HG03457 (cell line): ENCODE results near the gene RANGRF.

Experiments
- ATAC-seq: cut with Tn5 transposase; IDR thresholded peaks from one replicate; pipeline ENCODE4 v1.9.1; 2021; ENCODE audit warnings: moderate number of reproducible peaks; ENCODE audit not compliant: unreplicated experiment

RANGRF gene

GRCh38 chr17:8312726-8313600, 24.5 kb downstream of the RANGRF start:
- no peak for ATAC-seq

DNA sequence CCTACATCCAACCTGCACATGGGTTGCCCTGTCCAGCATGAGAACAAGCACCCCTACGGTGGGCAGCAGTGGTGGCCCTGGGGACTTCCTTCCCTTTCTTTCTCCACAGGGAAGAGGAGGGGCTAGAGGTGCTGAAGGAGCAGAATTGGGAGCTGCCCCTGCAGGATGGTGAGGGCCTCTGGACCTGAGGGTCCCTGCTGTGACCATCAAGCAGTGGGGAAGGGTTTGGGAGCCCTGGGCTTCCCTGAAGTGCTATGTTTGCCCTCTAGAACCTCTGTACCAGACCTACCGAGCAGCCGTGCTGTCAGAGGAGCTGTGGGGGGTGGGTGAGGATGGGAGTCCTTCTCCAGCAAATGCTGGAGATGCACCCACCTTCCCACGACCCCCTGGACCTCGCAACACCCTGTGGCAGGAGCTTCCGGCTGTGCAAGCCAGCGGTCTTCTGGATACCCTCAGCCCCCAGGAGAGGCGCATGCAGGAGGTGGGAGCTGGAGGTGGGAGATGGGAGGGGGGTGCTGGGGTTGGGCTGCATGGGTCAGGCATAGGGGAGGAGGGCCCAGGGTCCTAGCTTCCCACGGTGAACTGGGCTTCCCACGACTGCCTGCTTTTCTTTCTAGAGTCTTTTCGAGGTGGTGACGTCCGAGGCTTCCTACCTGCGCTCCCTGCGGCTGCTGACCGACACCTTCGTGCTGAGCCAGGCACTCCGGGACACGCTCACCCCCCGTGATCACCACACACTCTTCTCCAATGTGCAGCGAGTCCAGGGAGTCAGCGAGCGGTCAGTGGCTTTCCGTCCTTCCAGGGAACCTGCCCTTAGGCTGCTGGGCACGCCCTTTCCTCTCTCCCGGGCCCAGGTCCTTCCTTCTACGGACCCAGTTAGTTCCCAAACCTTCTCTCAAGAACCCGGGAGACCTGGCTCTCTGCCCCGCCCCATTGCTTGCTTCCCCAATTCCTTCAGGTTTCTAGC, 26.6 kb downstream of the RANGRF start:
- no peak for ATAC-seq

DNA sequence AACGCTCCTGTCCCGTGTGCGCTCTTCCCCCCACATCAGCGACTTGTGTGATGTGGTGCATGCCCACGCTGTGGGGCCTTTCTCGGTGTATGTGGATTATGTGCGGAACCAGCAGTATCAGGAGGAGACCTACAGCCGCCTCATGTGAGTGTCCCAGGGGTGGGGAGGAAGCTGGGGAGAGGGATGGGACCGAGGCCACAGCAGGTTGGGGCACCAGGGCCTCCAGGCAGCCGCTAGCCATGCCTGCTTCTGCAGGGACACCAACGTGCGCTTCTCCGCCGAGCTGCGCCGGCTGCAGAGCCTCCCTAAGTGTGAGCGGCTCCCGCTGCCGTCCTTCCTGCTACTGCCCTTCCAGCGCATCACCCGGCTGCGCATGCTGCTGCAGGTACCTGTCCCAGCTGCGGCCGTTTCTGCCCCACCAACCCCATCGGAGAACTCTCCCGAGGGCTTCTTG, 27.3 kb downstream of the RANGRF start:
- ATAC-seq, result no peak

DNA sequence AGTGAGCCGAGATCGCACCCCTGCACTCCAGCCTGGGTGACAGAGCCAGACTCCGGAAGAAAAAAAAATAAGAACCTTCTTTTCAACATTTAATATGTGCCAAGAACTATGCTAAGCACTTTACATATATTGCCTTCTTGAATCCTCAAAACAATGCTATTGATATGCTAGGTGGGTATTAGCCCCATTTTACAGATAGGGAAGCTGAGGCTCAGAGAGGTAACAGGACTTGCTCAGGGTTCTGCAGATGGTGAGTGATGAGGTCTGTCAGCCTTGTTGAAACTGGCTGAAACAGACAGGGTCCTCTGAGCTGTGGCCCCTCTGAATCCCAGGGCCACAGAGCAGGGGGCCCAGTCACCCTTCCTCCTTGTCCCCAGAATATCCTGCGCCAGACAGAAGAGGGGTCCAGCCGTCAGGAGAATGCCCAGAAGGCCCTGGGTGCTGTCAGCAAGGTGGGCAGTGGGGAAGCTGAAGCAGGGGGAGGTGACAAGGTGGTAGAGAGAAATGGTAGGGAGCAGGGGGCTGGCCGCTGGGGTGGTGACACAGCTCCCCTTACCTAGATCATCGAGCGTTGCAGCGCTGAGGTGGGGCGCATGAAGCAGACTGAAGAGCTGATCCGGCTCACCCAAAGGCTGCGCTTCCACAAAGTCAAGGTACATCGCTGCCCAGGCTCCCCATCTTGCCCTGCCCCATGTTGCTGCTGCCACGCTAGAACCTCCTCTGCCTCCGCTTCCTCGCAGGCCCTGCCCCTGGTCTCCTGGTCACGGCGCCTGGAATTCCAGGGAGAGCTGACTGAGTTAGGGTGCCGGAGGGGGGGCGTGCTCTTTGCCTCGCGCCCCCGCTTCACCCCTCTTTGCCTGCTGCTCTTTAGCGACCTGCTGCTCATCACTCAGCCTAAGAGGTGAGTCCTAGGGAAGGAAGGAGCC, 29.8 kb downstream of the RANGRF start:
- ATAC-seq, result no peak

GRCh38 chr17:8320262-8320661, 31.8 kb downstream of the RANGRF start:
- no peak for ATAC-seq

DNA sequence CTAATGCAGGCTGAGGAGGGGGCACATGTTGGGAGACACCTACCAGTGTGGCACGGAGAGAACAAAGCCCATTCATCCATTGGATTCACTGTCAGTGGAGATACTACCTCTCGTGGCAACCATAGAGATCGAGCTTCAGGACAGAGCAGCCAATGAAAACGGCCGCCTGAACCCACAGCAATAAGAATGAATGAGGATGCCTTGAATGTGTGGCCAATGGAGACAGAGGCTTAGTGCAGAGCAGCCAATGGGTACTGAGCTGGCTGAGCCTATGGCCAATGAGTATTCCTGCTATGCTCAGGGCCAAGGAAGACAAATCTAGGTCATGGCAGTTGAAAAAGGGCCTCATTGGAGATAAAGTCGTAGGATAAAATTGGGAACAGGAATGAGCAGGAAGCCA, 32.5 kb downstream of the RANGRF start:
- no peak for ATAC-seq

DNA sequence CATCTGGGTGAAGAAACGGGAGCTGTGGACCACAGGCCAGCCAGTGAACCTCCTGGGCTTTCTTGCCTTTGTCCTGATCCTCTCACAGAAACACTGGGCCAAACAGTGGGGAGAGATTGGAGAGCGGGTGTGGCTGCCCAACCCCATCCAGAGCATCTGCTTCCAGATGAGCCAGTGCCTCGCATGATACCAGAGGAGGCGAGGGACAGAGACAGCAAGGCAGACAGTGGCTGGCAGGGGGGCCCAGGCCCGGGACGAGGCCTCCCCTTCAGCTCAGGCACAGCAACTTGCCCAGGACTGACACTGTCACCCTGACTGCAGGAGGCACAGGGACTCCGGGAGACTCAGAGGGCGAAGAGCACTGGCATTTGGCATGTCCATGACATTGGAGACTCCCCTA, 33.6 kb downstream of the RANGRF start:
- ATAC-seq, result no peak

DNA sequence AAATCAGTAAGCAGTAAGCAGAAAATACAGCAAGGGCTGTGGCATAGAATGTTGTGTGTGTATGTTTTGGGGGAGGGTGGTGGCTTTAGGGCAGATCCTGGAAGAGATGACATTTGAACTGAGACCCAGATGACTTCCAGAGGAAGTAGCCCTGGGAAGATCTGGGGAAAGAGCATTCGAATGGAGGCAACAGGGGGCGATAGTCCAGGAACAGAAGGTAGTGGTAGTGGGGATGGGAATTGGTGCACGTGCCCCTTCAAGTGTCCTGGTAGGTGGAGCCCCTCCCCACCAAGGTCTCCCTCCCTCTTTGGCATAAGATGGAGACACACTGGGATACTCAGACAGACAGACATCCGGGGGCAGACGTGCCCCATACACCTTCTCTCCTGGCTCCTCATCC, 35.7 kb downstream of the RANGRF start:
- ATAC-seq, result no peak

DNA sequence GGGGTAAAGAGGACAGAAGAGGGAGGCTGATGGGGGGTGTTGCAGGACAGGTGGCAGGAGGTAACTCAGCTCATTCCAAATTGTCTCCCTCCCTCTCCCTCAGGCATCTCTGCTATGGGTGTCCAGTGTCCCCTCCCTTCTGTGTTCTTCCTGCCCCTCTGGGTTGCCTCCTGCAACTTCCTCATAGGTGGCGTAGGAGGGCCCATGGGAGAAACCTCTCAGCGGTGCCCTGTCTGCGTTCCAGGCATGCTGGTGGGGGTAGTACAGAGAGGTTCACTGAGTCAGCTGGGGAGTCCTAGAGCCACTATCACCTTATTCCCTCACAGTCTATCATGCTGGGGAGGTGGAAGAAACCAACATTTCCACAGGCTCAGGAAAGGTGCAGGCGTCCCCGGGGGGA, 36.5 kb downstream of the RANGRF start:
- no peak for ATAC-seq

DNA sequence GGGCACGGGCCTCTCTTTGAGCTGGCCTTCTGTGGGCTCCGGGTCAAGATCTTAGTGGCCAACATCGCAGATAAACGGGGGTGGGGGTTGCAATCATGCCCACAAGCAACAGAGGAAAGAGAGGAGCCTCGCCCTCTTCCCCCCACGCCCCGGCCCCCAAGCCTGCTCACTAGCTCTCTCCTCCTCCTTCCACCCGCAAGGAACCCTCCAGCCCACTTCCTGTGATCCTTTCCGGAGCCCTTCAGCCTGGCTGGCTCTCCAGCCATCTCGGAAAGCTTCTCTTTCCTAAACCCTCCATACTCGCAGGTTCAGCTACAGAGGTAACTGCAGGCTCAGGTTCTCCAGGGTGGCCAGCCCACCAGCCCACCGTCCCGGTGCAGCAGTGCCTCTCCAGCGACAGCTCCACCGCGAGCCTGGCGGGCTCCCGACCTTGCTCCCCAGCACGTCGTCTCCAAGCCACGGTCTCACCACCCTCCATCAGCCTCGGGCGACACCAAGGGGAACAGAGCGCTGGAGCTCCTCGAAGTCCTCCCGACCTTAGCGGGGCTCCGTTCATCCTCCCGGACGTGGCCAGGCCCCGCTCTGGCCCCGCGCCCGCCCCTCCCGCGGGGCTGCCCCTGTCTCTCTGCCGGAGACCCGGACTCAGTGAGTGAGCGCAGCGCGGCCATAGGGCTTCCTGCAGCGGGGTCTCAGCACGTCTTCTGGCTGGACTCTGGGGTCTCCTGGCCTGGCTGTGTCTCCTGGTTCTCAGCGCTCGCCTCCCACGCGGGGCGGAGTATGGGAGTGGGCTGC, 38.2 kb downstream of the RANGRF start:
- no peak for ATAC-seq

DNA sequence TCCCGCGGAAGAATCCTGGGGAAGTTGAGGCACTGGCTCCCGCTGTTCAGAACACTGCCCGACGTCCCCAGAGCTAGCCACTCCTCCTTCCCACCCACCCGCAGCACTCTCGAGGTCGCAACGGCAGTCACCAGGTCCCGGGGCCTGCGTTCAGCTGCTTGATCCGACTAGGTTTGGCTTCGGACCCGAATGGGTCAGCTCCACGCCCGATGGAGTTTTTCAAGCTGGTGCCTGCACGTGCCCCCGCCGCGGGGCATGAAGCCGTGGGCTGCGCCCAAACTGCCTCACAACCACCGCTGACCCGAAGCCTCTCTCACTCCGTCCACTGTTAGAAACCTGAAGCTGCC, 38.8 kb downstream of the RANGRF start:
- ATAC-seq, result no peak

DNA sequence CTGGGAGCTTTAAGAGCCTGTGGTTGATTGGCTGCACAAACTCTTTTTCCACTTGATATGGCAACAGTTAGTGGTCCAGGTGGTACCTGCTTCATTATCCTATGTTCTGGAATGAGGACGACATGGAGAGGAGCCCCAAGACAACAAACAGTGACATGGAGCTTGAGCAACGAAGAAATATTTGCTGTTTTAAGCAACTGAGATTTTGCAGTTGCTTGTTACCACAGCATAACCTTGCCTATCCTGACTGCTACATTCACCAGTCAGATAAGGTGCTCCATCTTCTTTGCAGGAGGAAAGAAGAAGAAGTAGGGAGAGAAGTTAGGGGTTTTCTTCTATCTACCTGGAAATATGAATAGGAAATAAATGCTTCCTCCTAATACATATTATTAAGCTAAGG, 43.7 kb downstream of the RANGRF start:
- ATAC-seq, result no peak

- no peak for ATAC-seq
Observed at GRCh38 chr17:8332688-8333087, 44.2 kb downstream of the RANGRF start.

GRCh38 chr17:8333281-8333680, 44.8 kb downstream of the RANGRF start:
- ATAC-seq, result no peak

GRCh38 chr17:8337802-8338752, 49.6 kb downstream of the RANGRF start:
- ATAC-seq, result no peak

DNA sequence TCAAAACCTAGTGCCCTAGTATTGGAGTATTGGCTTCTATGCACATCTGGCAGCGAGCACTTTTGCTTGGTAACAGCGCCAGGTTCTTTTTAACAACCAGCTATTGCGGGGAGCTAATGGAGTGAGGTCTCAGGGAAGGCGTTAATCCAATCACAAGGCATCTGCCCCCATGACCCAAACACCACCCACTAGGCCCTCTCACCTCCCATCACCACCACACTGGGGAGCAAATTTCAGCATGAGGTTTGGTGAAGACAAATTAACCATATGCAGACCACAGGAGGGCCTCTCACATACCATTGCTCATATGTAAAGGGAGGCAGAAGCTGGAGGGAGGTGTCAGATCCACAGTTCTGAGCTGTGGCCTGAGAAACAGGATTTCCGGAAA, 50.3 kb downstream of the RANGRF start:
- no peak for ATAC-seq

DNA sequence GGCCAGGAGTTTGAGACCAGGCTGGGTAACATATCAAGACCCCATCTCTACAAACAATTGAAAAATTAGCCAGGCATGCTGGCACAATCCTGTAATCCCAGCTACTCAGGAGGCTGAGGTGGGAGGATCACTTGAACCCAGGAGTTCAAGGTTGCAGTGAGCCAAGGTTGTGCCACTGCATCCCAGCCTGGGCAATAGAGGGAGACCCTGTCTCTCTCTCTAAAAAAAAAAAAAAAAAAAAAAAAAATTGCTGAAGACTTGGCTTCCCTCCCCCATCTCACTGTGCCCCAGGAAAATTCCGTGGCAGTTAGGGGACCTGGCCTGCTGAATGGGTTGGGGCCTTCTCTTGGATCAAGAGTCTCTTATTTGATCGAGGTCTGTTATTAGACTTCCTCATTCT, 51.1 kb downstream of the RANGRF start, which contains the start of gene ODF4:
TSS of gene ODF4 (plus strand) at position 301 of the 400 bp plus-strand sequence. CDS start 212 bp downstream, outside the sequence.
- no peak for ATAC-seq
